OCI-LY7 (cell line): ENCODE measurements around the gene IGSF8.

Experiments
- CTCF ChIP-seq: fragments of 200-600 bp; sonication (generic); conservative IDR thresholded peaks from 2 replicates; pipeline ENCODE4 v1.5.1; 2014; ENCODE audit warnings: mild to moderate bottlenecking, antibody characterized with exemption, low read length, moderate library complexity, mixed read lengths
- EZH2phosphoT487 ChIP-seq: fragments of 200-600 bp; sonication (generic); IDR thresholded peaks from 2 replicates; pipeline ENCODE4 v1.6.1; 2018; ENCODE audit warnings: low read depth, borderline replicate concordance, mild to moderate bottlenecking, mixed run types, antibody characterized with exemption, low read length, moderate library complexity, mixed read lengths

DNA sequence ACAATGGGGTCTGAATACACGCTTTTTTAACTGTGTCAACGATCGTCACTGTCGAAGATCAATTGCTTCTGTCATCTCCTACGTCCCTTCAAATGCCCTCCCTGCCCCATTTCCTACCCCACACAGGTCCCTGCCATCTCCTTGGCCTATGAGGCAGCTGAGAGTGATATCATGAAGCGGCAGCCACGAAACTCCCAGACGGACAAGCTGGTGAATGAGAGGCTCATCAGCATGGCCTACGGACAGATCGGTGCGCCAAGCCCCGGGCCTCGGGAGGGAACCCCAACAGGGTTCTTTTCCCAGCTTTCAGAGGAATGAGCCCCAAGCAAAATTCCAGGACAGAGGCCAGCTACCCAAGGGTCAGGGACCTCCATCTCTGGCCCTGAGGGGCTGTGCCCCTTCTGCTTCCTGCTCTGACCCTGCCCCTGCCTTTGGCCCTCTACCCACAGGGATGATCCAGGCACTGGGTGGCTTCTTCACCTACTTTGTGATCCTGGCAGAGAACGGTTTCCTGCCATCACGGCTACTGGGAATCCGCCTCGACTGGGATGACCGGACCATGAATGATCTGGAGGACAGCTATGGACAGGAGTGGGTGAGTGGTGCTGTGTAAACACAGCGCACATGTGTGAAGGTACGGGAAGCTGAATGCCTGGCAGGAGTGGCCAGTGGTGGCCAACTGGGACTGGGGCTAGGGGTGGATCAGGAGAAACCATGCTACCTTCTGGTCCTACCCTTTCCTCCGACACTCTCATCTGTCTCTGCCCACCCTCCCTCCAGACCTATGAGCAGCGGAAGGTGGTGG is 37.9 kb upstream of the IGSF8 start:
- no peak for TF ChIP-seq EZH2phosphoT487
- no peak for TF ChIP-seq CTCF
